NCI-H82 (cell line): Measurements from ENCODE around the gene ERBB3.
A peak's percentile ranks its signal among the peaks of the same experiment; 100 is the strongest.

Experiments
- DNase-seq: peaks from one replicate; lab custom pipeline; 2025; lab: John Stamatoyannopoulos, UW

Gene ERBB3

GRCh38 chr12:56137853-56138571 lies 58.0 kb downstream of the ERBB3 start:
- DNase-seq, result no peak

GRCh38 chr12:56141946-56142784 lies 62.2 kb downstream of the ERBB3 start:
- DNase-seq, result no peak

GRCh38 chr12:56143217-56143616 lies 63.3 kb downstream of the ERBB3 start:
- DNase-seq, result no peak

GRCh38 chr12:56143870-56144269 lies 63.9 kb downstream of the ERBB3 start:
- no peak for DNase-seq

GRCh38 chr12:56145217-56145616 lies 65.3 kb downstream of the ERBB3 start:
- no peak for DNase-seq

GRCh38 chr12:56146492-56147460 lies 66.8 kb downstream of the ERBB3 start:
- no peak for DNase-seq

- DNase-seq, result no peak
Observed at GRCh38 chr12:56150563-56150962, 70.6 kb downstream of the ERBB3 start.

GRCh38 chr12:56151672-56152131 lies 71.7 kb downstream of the ERBB3 start:
- peak; percentile 87 for DNase-seq

GRCh38 chr12:56152132-56152755 lies 72.3 kb downstream of the ERBB3 start, which contains the start of gene MYL6B:
Gene MYL6B (plus strand): TSS chr12:56152587. CDS start chr12:56153919, 1,332 bp downstream.
- DNase-seq, result peak; percentile 95
